Glutamatergic neuron (in vitro differentiated cells): ENCODE measurements around the gene FAM210A. TPM values are rescaled to one million over a fixed set of nuclear protein-coding genes. Genes with fewer than 3 reads are reported as not detected.
"Not testable (repeated sequence)": the region's sequence is repeated elsewhere in the genome, so short reads cannot be mapped to it uniquely, and the experiment has no call there.

Experiments
- DNase-seq: peaks from one replicate; pipeline ENCODE4 v3.0.0; 2022
- H3K27ac Mint-ChIP-seq: one replicate; pipeline ENCODE4 v1.8.0; 2020; ENCODE audit warnings: mild to moderate bottlenecking, mixed read lengths, inconsistent platforms; ENCODE audit not compliant: unreplicated experiment
- H3K27me3 Mint-ChIP-seq: one replicate; pipeline ENCODE4 v1.8.0; 2020; ENCODE audit warnings: mild to moderate bottlenecking, moderate library complexity, mixed read lengths, inconsistent platforms; ENCODE audit not compliant: unreplicated experiment
- H3K36me3 Mint-ChIP-seq: one replicate; pipeline ENCODE4 v1.8.0; 2020; ENCODE audit warnings: mild to moderate bottlenecking, mixed read lengths, inconsistent platforms; ENCODE audit not compliant: unreplicated experiment
- H3K4me1 Mint-ChIP-seq: one replicate; pipeline ENCODE4 v1.8.0; 2020; ENCODE audit warnings: mild to moderate bottlenecking, low read depth, mixed read lengths, inconsistent platforms; ENCODE audit not compliant: unreplicated experiment
- H3K4me3 Mint-ChIP-seq: one replicate; pipeline ENCODE4 v1.8.0; 2020; ENCODE audit warnings: mild to moderate bottlenecking, mixed read lengths, inconsistent platforms; ENCODE audit not compliant: unreplicated experiment
- H3K9me3 Mint-ChIP-seq: one replicate; pipeline ENCODE4 v1.8.0; 2020; ENCODE audit warnings: mild to moderate bottlenecking, moderate library complexity, mixed read lengths, inconsistent platforms; ENCODE audit not compliant: unreplicated experiment
- total RNA-seq: library from RNA; stranded (reverse); fragmentation: NEBNext Ultra II Directional; extraction: Animal tissue kit (Norgen Biotek cat#: 25700); gene quantifications from one replicate; pipeline ENCODE4 v1.2.1, GENCODE V29; 2021; ENCODE audit not compliant: unreplicated experiment
- TF ChIP-seq, protein P1 (sequence below): fragments of 200-600 bp; sonication (generic); IDR thresholded peaks from one replicate; pipeline ENCODE4 v1.5.0; 2021; ENCODE audit not compliant: partially characterized antibody, unreplicated experiment

FAM210A gene
- total RNA-seq, 1 donor from 2014 or later: 7.9 TPM

DNA sequence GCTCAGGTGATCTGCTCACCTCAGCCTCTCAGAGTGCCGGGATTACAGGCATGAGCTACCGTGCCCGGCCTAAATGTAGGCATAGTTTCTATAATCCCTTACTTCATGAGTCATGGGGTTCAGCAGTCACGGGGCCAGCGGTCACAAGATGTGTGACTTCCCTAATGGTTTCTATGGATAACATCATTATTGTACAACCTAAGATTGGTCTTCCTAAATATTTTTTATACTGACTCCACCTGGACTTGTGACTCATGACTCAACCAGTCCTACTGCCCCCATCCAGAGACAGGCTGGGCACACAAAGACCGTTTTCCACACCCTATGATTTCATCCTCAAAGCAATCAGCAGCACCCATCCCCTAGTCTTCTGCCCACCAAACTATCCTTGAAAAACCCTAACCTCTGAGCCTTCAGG, 15.9 kb downstream of the FAM210A start:
- Mint-ChIP-seq H3K4me1 (no peaks in the 10 kb centered on the region), H3K9me3 (no peaks in the 10 kb centered on the region), H3K36me3 (no peaks in the 10 kb centered on the region), H3K27ac (no peak overlapping the region), H3K27me3 (no peaks in the 10 kb centered on the region), H3K4me3 (no peak overlapping the region)
- DNase-seq: no peak
- TF ChIP-seq, protein P1, sequence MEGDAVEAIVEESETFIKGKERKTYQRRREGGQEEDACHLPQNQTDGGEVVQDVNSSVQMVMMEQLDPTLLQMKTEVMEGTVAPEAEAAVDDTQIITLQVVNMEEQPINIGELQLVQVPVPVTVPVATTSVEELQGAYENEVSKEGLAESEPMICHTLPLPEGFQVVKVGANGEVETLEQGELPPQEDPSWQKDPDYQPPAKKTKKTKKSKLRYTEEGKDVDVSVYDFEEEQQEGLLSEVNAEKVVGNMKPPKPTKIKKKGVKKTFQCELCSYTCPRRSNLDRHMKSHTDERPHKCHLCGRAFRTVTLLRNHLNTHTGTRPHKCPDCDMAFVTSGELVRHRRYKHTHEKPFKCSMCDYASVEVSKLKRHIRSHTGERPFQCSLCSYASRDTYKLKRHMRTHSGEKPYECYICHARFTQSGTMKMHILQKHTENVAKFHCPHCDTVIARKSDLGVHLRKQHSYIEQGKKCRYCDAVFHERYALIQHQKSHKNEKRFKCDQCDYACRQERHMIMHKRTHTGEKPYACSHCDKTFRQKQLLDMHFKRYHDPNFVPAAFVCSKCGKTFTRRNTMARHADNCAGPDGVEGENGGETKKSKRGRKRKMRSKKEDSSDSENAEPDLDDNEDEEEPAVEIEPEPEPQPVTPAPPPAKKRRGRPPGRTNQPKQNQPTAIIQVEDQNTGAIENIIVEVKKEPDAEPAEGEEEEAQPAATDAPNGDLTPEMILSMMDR: no peak

DNA sequence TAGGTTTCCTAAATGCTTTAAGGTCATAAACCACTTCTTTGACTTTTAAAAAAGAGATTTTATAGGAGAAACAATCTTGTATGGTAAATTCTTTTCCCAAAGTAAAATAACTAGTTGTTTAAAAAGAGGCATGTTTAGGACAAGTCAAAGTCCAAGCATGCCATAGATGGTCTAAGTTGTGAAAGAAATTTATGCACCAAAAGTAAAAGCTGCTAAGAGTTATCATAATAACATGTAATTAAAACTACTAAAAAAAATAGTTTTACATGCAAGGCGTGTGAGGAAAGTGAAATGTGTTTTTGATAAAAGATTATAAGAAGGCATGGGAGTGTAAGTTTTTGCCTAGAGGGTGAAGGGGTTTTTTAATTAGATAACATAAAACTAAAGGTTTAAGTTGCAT, 22.5 kb downstream of the FAM210A start:
- no peak for DNase-seq
- H3K4me1 Mint-ChIP-seq: no peaks in the 10 kb centered on the region
- TF ChIP-seq, protein P1: no peak
- no peak overlapping the region for H3K4me3 Mint-ChIP-seq
- peaks cover 2% of the 10 kb centered on the region for H3K9me3 Mint-ChIP-seq
- H3K36me3 Mint-ChIP-seq: peaks cover 11% of the 10 kb centered on the region
- no peak overlapping the region for H3K27ac Mint-ChIP-seq
- peaks cover 2% of the 10 kb centered on the region for H3K27me3 Mint-ChIP-seq

DNA sequence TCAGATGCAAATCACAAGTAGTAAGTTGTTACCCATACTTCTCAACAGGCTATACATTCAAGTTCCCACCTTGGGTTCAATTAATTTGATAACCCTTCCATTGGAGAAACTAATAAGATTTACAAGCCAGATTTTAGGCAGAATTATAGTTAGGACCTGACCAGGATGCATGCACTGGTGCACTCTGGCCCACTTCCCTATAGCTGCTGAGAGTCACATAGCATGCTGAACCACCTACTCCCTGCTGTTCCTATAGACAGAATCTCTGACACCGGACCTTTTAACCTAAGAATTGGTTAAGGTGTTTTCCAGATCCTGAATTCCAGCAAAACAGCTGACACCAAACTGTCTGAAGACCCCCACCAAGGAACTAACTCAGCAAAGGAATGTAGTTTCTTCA, 26.2 kb downstream of the FAM210A start:
- H3K4me3 Mint-ChIP-seq: no peak overlapping the region
- DNase-seq: no peak
- H3K9me3 Mint-ChIP-seq: peaks cover 2% of the 10 kb centered on the region
- H3K27me3 Mint-ChIP-seq: peaks cover 4% of the 10 kb centered on the region
- TF ChIP-seq, protein P1: no peak
- peaks cover 18% of the 10 kb centered on the region for H3K36me3 Mint-ChIP-seq
- H3K4me1 Mint-ChIP-seq: no peaks in the 10 kb centered on the region
- no peak overlapping the region for H3K27ac Mint-ChIP-seq

DNA sequence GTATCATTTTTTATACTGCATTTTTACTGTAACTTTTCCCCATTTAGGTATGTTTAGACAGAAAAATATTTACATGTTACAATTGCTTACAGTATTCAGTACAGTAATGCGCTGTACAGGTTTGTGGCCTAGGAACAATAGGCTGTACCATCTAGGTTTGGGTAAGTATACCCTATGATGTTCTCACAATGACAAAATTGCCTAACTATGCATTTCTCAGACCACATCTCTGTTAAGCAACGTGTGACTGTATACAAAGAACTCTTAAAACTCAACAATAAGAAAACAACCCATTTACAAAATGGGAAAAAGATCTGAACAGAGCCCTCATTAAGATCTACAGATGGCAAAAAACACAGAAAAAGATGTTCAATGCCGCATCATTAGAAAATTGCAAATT, 29.4 kb downstream of the FAM210A start:
- peaks cover 5% of the 10 kb centered on the region for H3K9me3 Mint-ChIP-seq
- H3K27ac Mint-ChIP-seq: no peak overlapping the region
- H3K4me1 Mint-ChIP-seq: no peaks in the 10 kb centered on the region
- H3K4me3 Mint-ChIP-seq: no peak overlapping the region
- DNase-seq: no peak
- TF ChIP-seq, protein P1: no peak
- peaks cover 18% of the 10 kb centered on the region for H3K36me3 Mint-ChIP-seq
- peaks cover 4% of the 10 kb centered on the region for H3K27me3 Mint-ChIP-seq

DNA sequence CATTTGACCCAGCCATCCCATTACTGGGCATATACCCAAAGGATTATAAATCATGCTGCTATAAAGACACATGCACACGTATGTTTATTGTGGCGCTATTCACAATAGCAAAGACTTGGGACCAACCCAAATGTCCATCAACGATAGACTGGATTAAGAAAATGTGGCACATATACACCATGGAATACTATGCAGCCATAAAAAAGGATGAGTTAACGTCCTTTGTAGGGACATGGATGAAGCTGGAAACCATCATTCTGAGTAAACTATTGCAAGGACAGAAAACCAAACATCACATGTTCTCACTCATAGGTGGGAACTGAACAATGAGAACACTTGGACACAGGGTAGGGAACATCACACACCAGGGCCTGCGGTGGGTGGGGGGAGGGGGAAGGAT, 31.0 kb downstream of the FAM210A start:
- not testable (repeated sequence) for DNase-seq, H3K4me3 Mint-ChIP-seq, H3K36me3 Mint-ChIP-seq, H3K9me3 Mint-ChIP-seq, H3K27me3 Mint-ChIP-seq, H3K4me1 Mint-ChIP-seq, H3K27ac Mint-ChIP-seq

DNA sequence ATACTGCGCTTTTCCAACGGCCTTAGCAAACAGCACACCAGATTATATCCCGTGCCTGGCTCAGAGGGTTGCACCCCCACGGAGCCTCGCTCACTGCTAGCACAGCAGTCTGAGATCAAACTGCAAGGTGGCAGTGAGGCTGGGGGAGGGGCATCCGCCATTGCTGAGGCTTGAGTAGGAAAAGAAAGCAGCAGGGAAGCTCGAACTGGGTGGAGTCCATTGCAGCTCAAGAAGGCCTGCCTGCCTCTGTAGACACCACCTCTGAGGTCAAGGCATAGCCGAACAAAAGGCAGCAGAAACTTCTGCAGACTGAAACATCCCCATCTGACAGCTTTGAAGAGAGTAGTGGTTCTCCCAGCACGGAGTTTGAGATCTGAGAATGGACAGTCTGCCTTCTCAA, 36.3 kb downstream of the FAM210A start:
- H3K4me3 Mint-ChIP-seq, H3K36me3 Mint-ChIP-seq, DNase-seq, H3K27ac Mint-ChIP-seq, H3K9me3 Mint-ChIP-seq, H3K4me1 Mint-ChIP-seq, H3K27me3 Mint-ChIP-seq: not testable (repeated sequence)
